Esophagus muscularis mucosa (tissue), 3 donors: ENCODE data around the gene LINGO4.

Experiments used
- POLR2A ChIP-seq: fragments of 450-650 bp; IDR thresholded peaks from one replicate; pipeline ENCODE4 v1.6.1; 2017; ENCODE audit warnings: antibody characterized with exemption, moderate library complexity, mild to moderate bottlenecking, low read depth
- POLR2AphosphoS5 ChIP-seq, 2 donors: sonication (generic); formaldehyde crosslinking; IDR thresholded peaks; one replicate each; pipeline ENCODE4 v1.6.1; 2017; ENCODE audit warnings: antibody characterized with exemption in 2 of 2
- TF ChIP-seq, protein P1 (sequence below), 3 experiments: fragments of 200-600 bp in 2 of 3; fragments of 450-650 bp in 1 of 3; sonication (generic) in 2 of 3; IDR thresholded peaks; one replicate each; pipeline ENCODE4 v1.5.1; 2017 to 2019; ENCODE audit warnings: antibody characterized with exemption in 3 of 3, mild to moderate bottlenecking in 2 of 3, moderate library complexity in 1 of 3

- TF ChIP-seq, protein P1, sequence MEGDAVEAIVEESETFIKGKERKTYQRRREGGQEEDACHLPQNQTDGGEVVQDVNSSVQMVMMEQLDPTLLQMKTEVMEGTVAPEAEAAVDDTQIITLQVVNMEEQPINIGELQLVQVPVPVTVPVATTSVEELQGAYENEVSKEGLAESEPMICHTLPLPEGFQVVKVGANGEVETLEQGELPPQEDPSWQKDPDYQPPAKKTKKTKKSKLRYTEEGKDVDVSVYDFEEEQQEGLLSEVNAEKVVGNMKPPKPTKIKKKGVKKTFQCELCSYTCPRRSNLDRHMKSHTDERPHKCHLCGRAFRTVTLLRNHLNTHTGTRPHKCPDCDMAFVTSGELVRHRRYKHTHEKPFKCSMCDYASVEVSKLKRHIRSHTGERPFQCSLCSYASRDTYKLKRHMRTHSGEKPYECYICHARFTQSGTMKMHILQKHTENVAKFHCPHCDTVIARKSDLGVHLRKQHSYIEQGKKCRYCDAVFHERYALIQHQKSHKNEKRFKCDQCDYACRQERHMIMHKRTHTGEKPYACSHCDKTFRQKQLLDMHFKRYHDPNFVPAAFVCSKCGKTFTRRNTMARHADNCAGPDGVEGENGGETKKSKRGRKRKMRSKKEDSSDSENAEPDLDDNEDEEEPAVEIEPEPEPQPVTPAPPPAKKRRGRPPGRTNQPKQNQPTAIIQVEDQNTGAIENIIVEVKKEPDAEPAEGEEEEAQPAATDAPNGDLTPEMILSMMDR (IDR thresholded peaks at IDR 0.05) = no peak
- TF ChIP-seq POLR2AphosphoS5 (IDR thresholded peaks at IDR 0.05) = no peak
- no peak for TF ChIP-seq POLR2A
These were observed 21.4 kb downstream of the LINGO4 start for GRCh38 chr1:151783796-151784195.
